NAMALWA (cell line): Measurements from ENCODE around the gene CD72.

ENCODE experiments used
- DNase-seq: peaks from one replicate; pipeline ENCODE4 v3.0.0-alpha.2; 2015; ENCODE audit warnings: low spot score

Gene CD72

GRCh38 chr9:35618325-35618727 lies at the start of gene CD72:
CD72 (minus strand) TSS chr9:35618413; CDS start chr9:35618303, 110 bp downstream.
- DNase-seq = peak; percentile 88

GRCh38 chr9:35667939-35668338 lies 49.7 kb upstream of the CD72 start:
- DNase-seq = no peak

- peak; percentile 14 for DNase-seq
Measured at GRCh38 chr9:35666549-35666948, 48.3 kb upstream of the CD72 start.

- DNase-seq = no peak
Measured at GRCh38 chr9:35666045-35666444, 47.8 kb upstream of the CD72 start.

- DNase-seq = no peak
Measured at GRCh38 chr9:35665471-35665818, 47.2 kb upstream of the CD72 start.

GRCh38 chr9:35664531-35665470 lies 46.6 kb upstream of the CD72 start, which contains the start of gene ARHGEF39:
ARHGEF39 (minus strand) TSS chr9:35665195; CDS start chr9:35665169, 26 bp downstream.
- peak; percentile 65 for DNase-seq

- no peak for DNase-seq
Measured at GRCh38 chr9:35662437-35662836, 44.2 kb upstream of the CD72 start.

- DNase-seq = no peak
Measured at GRCh38 chr9:35661756-35662350, 43.6 kb upstream of the CD72 start.

- DNase-seq = no peak
Measured at GRCh38 chr9:35660966-35661415, 42.8 kb upstream of the CD72 start.

- no peak for DNase-seq
Measured at GRCh38 chr9:35659340-35659739, 41.1 kb upstream of the CD72 start.

GRCh38 chr9:35658968-35659220 lies 40.7 kb upstream of the CD72 start:
- DNase-seq = no peak

- peak; percentile 93 for DNase-seq
Measured at GRCh38 chr9:35658137-35658967, 40.1 kb upstream of the CD72 start, which contains the start of gene CCDC107. CCDC107 (plus strand) TSS chr9:35658292; CDS start chr9:35658380, 88 bp downstream.

GRCh38 chr9:35657546-35658136 lies 39.4 kb upstream of the CD72 start, which contains the start of gene RMRP:
RMRP (minus strand) TSS chr9:35658019.
- peak; percentile 97 for DNase-seq

- DNase-seq = no peak
Measured at GRCh38 chr9:35656831-35657545, 38.8 kb upstream of the CD72 start.

GRCh38 chr9:35656348-35656747 lies 38.1 kb upstream of the CD72 start:
- no peak for DNase-seq

- DNase-seq = no peak
Measured at GRCh38 chr9:35653611-35654010, 35.4 kb upstream of the CD72 start.

- no peak for DNase-seq
Measured at GRCh38 chr9:35652829-35653209, 34.6 kb upstream of the CD72 start.

GRCh38 chr9:35651956-35652828 lies 34.0 kb upstream of the CD72 start:
- DNase-seq = no peak

GRCh38 chr9:35650341-35651158 lies 32.3 kb upstream of the CD72 start, which contains the start of gene SIT1:
SIT1 (minus strand) TSS chr9:35650931; CDS start chr9:35650853, 78 bp downstream.
- DNase-seq = peak; percentile 50
